IMR-90 (cell line): ENCODE results near the gene CDC42EP3.

ENCODE experiments used
- BHLHE40 ChIP-seq: fragments of 150-350 bp; IDR thresholded peaks from 2 replicates; pipeline ENCODE4 v1.6.1; 2016; ENCODE audit warnings: mild to moderate bottlenecking, low read depth, low read length
- CEBPB ChIP-seq: IDR thresholded peaks from 2 replicates; pipeline ENCODE4 v1.6.1; 2012; ENCODE audit warnings: low read depth, low read length, improper control_type of control experiment
- CHD1 ChIP-seq: IDR thresholded peaks from 2 replicates; pipeline ENCODE4 v1.6.1; 2012; ENCODE audit warnings: low read depth, low read length, improper control_type of control experiment
- ELK1 ChIP-seq: fragments of 150-350 bp; IDR thresholded peaks from 2 replicates; pipeline ENCODE4 v1.6.1; 2016; ENCODE audit warnings: low read depth, mild to moderate bottlenecking, low read length, moderate library complexity, borderline replicate concordance
- FOS ChIP-seq: fragments of 150-350 bp; IDR thresholded peaks from 2 replicates; pipeline ENCODE4 v1.6.1; 2016; ENCODE audit warnings: low read depth, low read length
- MAFK ChIP-seq: IDR thresholded peaks from 2 replicates; pipeline ENCODE4 v1.6.1; 2012; ENCODE audit warnings: low read depth, low read length, improper control_type of control experiment
- MAZ ChIP-seq: IDR thresholded peaks from 2 replicates; pipeline ENCODE4 v1.6.1; 2012; ENCODE audit warnings: low read depth, mild to moderate bottlenecking, low read length, improper control_type of control experiment, moderate library complexity, borderline replicate concordance
- POLR2A ChIP-seq: IDR thresholded peaks from 2 replicates; pipeline ENCODE4 v1.6.1; 2012; ENCODE audit warnings: mild to moderate bottlenecking, low read depth, low read length
- RAD21 ChIP-seq: IDR thresholded peaks from 2 replicates; pipeline ENCODE4 v1.6.1; 2012; ENCODE audit warnings: low read length, improper control_type of control experiment
- RCOR1 ChIP-seq: IDR thresholded peaks from 2 replicates; pipeline ENCODE4 v1.6.1; 2012; ENCODE audit warnings: mild to moderate bottlenecking, low read length, improper control_type of control experiment; ENCODE audit not compliant: insufficient replicate concordance
- RFX5 ChIP-seq: IDR thresholded peaks from 2 replicates; pipeline ENCODE4 v1.8.0; 2012; ENCODE audit warnings: low read depth, mild to moderate bottlenecking, low read length, moderate library complexity
- SMC3 ChIP-seq: fragments of 150-350 bp; IDR thresholded peaks from 2 replicates; pipeline ENCODE4 v1.6.1; 2016; ENCODE audit warnings: low read depth, mild to moderate bottlenecking, antibody characterized with exemption, low read length, moderate library complexity
- USF2 ChIP-seq: fragments of 150-350 bp; IDR thresholded peaks from 2 replicates; pipeline ENCODE4 v1.6.1; 2017; ENCODE audit warnings: mild to moderate bottlenecking, antibody characterized with exemption, low read length, low read depth
- TF ChIP-seq, protein P1 (sequence below): conservative IDR thresholded peaks from 2 replicates; pipeline ENCODE4 v1.5.1; 2012; ENCODE audit warnings: mild to moderate bottlenecking, low read depth, low read length, improper control_type of control experiment

GRCh38 chr2:37681587-37681986, 10.1 kb upstream of the CDC42EP3 start:
- TF ChIP-seq MAZ: no peak
- TF ChIP-seq, protein P1, sequence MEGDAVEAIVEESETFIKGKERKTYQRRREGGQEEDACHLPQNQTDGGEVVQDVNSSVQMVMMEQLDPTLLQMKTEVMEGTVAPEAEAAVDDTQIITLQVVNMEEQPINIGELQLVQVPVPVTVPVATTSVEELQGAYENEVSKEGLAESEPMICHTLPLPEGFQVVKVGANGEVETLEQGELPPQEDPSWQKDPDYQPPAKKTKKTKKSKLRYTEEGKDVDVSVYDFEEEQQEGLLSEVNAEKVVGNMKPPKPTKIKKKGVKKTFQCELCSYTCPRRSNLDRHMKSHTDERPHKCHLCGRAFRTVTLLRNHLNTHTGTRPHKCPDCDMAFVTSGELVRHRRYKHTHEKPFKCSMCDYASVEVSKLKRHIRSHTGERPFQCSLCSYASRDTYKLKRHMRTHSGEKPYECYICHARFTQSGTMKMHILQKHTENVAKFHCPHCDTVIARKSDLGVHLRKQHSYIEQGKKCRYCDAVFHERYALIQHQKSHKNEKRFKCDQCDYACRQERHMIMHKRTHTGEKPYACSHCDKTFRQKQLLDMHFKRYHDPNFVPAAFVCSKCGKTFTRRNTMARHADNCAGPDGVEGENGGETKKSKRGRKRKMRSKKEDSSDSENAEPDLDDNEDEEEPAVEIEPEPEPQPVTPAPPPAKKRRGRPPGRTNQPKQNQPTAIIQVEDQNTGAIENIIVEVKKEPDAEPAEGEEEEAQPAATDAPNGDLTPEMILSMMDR: no peak
- no peak for TF ChIP-seq POLR2A
- TF ChIP-seq USF2: no peak
- TF ChIP-seq FOS: no peak
- no peak for TF ChIP-seq BHLHE40
- no peak for TF ChIP-seq MAFK
- TF ChIP-seq ELK1: no peak
- TF ChIP-seq SMC3: no peak
- TF ChIP-seq RFX5: no peak
- no peak for TF ChIP-seq RCOR1
- TF ChIP-seq CHD1: no peak
- no peak for TF ChIP-seq RAD21
- TF ChIP-seq CEBPB: 0 out of 2 replicates have a peak, but pooled peaks have one; percentile 40
